IPS DF 6.9 (cell line): ENCODE data around the gene COTL1.
"Not testable (repeated sequence)": the region's sequence is repeated elsewhere in the genome, so short reads cannot be mapped to it uniquely, and the experiment has no call there.

Experiments used
- DNase-seq: peaks from one replicate; pipeline ENCODE4 v3.0.0-alpha.2; 2013; ENCODE audit warnings: low read depth, low spot score
- H3K27ac ChIP-seq: one replicate; pipeline ENCODE4 v1.5.1; 2013; ENCODE audit warnings: low read length, control low read depth
- H3K27me3 ChIP-seq: 2 replicates; pipeline ENCODE4 v1.6.1; 2013; ENCODE audit warnings: mild to moderate bottlenecking, low read length; ENCODE audit not compliant: control insufficient read depth, insufficient read depth
- H3K36me3 ChIP-seq: 2 replicates; pipeline ENCODE4 v1.6.1; 2013; ENCODE audit warnings: low read length; ENCODE audit not compliant: control insufficient read depth, insufficient read depth
- H3K4me1 ChIP-seq: 2 replicates; pipeline ENCODE4 v1.6.1; 2013; ENCODE audit warnings: low read length; ENCODE audit not compliant: control insufficient read depth, insufficient read depth
- H3K4me3 ChIP-seq: 2 replicates; pipeline ENCODE4 v1.5.1; 2013; ENCODE audit warnings: mild to moderate bottlenecking, low read length
- H3K9me3 ChIP-seq: 2 replicates; pipeline ENCODE4 v1.6.1; 2013; ENCODE audit warnings: low read length, inconsistent platforms; ENCODE audit not compliant: control insufficient read depth, insufficient read depth
- WGBS: extraction: QIAGEN DNeasy Blood & Tissue Kit; methylation state at CpG from one replicate; pipeline ENCODE4 v1.1.7; 2013; ENCODE audit warnings: mixed read lengths, missing lambda C conversion rate; ENCODE audit not compliant: insufficient read length, insufficient coverage; 5-methylcytosine and 5-hydroxymethylcytosine counted together

The COTL1 gene

DNA sequence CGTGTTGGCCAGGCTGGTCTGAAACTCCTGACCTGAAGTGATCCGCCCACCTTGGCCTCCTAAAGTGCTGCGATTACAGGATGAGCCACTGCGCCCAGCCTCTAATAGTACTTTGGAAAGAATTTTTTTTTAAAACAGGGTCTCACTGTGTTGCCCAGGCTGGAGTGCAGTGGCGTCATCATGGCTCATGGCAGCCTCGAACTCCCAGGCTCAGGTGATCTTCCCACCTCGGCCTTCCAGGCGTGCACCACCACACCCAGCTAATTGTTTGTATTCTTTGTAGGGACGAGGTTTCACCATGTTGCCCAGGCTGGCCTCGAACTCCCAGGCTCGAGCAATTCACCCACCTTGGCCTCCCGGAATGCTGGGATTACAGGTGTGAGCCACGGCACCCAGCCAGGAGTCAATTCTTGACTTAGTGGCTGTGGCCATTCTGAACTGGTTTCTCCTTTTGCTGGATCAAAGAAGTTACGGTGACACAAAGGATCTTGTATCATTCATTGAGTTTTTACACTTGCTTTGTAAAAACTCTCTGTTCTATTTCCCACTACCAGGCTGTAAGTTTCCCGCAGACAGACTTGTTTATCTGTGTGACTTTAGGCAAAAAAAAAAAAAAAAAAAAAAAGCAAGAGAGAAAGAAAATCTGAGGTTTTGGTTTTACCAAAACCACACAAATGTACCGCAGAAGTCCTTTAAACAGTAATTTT is 12.7 kb upstream of the COTL1 start:
- no peaks in the 10 kb centered on the region for H3K27me3 ChIP-seq
- no peaks in the 10 kb centered on the region for H3K36me3 ChIP-seq
- no peak overlapping the region for H3K27ac ChIP-seq
- no peaks in the 10 kb centered on the region for H3K4me1 ChIP-seq
- no peaks in the 10 kb centered on the region for H3K9me3 ChIP-seq
- WGBS, result no CpG with 5 or more reads among the region's 16 CpGs
- H3K4me3 ChIP-seq, result no peak overlapping the region
- DNase-seq, result no peak

DNA sequence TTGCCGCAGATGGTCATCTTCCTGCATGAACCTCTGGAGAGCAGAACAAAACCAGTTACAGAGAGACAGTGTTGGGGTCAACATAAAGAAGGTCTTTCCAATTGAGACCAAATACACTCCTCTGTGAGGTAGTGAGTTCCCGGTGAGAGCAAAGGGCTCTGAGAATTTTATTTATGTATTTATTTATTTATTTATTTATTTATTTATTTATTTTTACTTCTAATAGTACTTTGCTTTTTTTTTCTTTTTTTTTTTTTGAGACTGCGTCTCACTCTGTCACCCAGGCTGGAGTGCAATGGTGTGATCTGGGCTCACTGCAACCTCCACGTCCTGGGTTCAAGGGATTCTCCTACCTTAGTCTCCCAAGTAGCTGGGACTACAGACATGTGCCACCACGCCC is 12.1 kb upstream of the COTL1 start:
- no peak overlapping the region for H3K4me3 ChIP-seq
- WGBS, result no CpG with 5 or more reads among the region's 5 CpGs
- H3K36me3 ChIP-seq, result no peaks in the 10 kb centered on the region
- H3K4me1 ChIP-seq, result no peaks in the 10 kb centered on the region
- DNase-seq, result no peak
- H3K9me3 ChIP-seq, result no peaks in the 10 kb centered on the region
- no peak overlapping the region for H3K27ac ChIP-seq
- no peaks in the 10 kb centered on the region for H3K27me3 ChIP-seq

GRCh38 chr16:84629580-84629979 is 11.7 kb upstream of the COTL1 start:
- Histone ChIP-seq H3K9me3 (no peaks in the 10 kb centered on the region), H3K27me3 (no peaks in the 10 kb centered on the region), H3K4me3 (no peak overlapping the region), H3K27ac (no peak overlapping the region), H3K4me1 (no peaks in the 10 kb centered on the region), H3K36me3 (no peaks in the 10 kb centered on the region)
- WGBS, result no CpG with 5 or more reads among the region's 10 CpGs
- DNase-seq, result no peak

- Histone ChIP-seq H3K9me3 (no peaks in the 10 kb centered on the region), H3K4me3 (no peak overlapping the region), H3K27me3 (no peaks in the 10 kb centered on the region), H3K4me1 (no peaks in the 10 kb centered on the region), H3K27ac (no peak overlapping the region), H3K36me3 (no peaks in the 10 kb centered on the region)
- WGBS, result no CpG with 5 or more reads among the region's 7 CpGs
- no peak for DNase-seq
Observed at GRCh38 chr16:84628226-84628731, 10.4 kb upstream of the COTL1 start.

GRCh38 chr16:84625556-84625955 is 7.7 kb upstream of the COTL1 start:
- DNase-seq, result no peak
- Histone ChIP-seq H3K4me3 (no peak overlapping the region), H3K4me1 (peaks cover 1% of the 10 kb centered on the region; the same call in 1 of the 2 replicates), H3K27ac (no peak overlapping the region), H3K36me3 (no peaks in the 10 kb centered on the region), H3K27me3 (no peaks in the 10 kb centered on the region), H3K9me3 (no peaks in the 10 kb centered on the region)
- WGBS, result no CpG with 5 or more reads among the region's 6 CpGs

DNA sequence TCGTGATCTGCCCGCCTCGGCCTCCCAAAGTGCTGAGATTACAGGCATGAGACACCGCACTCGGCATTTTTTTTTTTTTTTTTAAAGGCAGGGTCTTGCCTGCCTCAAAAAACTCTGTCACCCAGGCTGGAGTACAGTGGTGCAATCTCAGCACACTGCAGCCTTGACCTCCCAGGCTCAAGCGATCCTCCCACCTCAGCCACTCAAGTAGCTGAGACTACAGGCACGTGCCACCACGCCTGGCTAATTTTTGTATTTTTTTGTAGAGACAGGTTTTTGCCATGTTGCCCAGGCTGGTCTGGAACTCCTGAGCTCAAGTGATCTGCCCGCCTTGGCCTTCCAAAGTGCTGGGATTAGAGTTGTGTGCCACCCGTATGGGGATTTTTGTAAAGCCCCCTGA is 3.0 kb upstream of the COTL1 start:
- no CpG with 5 or more reads among the region's 10 CpGs for WGBS
- not testable (repeated sequence) for H3K27ac ChIP-seq, H3K4me3 ChIP-seq, H3K27me3 ChIP-seq, H3K9me3 ChIP-seq, H3K4me1 ChIP-seq, H3K36me3 ChIP-seq, DNase-seq

- Histone ChIP-seq H3K4me1 (peaks cover 5% of the 10 kb centered on the region; the same call in 1 of the 2 replicates), H3K9me3 (no peaks in the 10 kb centered on the region), H3K27me3 (no peaks in the 10 kb centered on the region), H3K27ac (no peak overlapping the region), H3K4me3 (peak overlapping the region; percentile 23; the same call in 1 of the 2 replicates), H3K36me3 (no peaks in the 10 kb centered on the region)
- DNase-seq, result no peak
- WGBS, result no CpG with 5 or more reads among the region's 12 CpGs
Observed at GRCh38 chr16:84618581-84619460, 943 bp upstream of the COTL1 start.

DNA sequence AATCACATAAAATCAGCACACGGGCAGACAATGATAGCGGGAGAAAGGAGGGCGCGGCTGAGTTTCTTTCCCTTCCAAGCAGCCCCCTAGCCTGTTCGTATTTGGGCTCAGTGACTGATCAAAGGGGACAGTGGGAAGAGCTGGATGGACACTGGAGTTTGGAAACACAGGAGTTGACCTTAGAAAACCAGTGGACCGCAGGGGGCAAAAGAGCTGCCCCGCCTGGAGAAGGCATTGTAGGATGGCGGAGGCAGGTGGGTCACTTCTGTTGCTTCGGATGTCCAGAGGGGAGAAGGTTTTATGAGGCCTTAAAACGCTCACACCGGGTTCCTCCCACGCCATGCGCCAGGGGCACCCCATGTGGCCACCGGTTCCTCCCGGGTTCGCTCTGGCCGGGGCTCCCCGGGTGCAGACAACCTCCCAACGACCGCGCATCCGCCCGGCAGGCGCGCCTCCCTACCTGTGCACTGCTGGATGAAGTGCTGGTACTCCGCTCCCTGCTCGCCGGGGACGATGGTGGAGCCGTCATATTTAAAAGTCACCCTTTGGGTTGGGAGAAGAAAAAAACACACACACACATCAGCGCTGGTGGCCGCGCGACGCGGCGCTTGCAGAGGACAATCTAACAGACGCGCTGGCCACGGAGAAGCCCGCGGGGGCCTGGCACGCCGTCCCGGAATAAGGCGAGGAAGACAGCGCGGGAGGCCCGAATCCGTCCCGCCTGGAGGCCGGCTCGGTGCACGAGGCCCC is 662 bp downstream of the COTL1 start:
- Histone ChIP-seq H3K4me1 (peaks cover 5% of the 10 kb centered on the region; the same call in 1 of the 2 replicates), H3K36me3 (peaks cover 2% of the 10 kb centered on the region; the same call in 1 of the 2 replicates), H3K9me3 (no peaks in the 10 kb centered on the region), H3K4me3 (peak overlapping the region; percentile 77), H3K27ac (no peak overlapping the region), H3K27me3 (no peaks in the 10 kb centered on the region)
- DNase-seq, result no peak
- no CpG with 5 or more reads among the region's 54 CpGs for WGBS

DNA sequence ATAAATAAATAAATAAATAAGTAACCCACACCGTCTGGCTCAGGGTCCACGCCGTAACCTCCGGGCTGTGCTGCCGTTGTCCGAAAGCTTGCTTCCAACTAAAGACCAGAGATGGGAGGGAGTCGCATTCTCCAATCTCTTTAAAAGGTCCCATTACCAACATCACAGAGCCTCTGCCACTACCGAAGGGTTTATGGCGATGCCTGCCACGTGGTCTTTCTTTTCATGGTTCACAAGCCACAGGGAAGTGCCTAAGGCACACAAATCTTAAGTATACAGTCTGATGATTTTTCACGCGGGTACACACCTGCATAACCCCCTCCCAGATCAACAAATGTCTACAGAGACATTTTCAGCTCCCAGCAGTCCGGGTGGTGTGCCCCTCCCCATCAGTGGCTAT is 1.4 kb downstream of the COTL1 start:
- peaks cover 4% of the 10 kb centered on the region; the same call in 1 of the 2 replicates for H3K4me1 ChIP-seq
- no peak for DNase-seq
- no CpG with 5 or more reads among the region's 13 CpGs for WGBS
- peak overlapping the region; percentile 77; the same call in 1 of the 2 replicates for H3K4me3 ChIP-seq
- no peak overlapping the region for H3K27ac ChIP-seq
- H3K36me3 ChIP-seq, result peaks cover 2% of the 10 kb centered on the region; the same call in 1 of the 2 replicates
- no peaks in the 10 kb centered on the region for H3K9me3 ChIP-seq
- H3K27me3 ChIP-seq, result no peaks in the 10 kb centered on the region
